ENCODE results near the gene SINHCAF. TPM values are rescaled to one million over a fixed set of nuclear protein-coding genes. Genes with fewer than 3 reads are reported as not detected.
"Not testable (repeated sequence)": the region's sequence is repeated elsewhere in the genome, so short reads cannot be mapped to it uniquely, and the experiment has no call there.

The SINHCAF gene
- total RNA-seq, 2 experiments from 2014 or later, result 159 to 160 TPM

DNA sequence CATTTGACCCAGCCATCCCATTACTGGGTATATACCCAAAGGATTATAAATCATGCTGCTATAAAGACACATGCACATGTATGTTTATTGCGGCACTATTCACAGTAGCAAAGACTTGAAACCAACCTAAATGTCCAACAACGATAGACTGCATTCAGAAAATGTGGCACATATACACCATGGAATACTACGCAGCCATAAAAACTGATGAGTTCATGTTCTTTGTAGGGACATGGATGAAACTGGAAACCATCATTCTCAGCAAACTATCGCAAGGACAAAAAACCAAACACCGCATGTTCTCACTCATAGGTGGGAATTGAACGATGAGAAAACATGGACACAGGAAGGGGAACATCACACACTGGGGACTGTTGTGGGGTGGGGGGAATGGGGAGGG, 52.2 kb downstream of the SINHCAF start:
- H3K4me1 Mint-ChIP-seq, DNase-seq, H3K27me3 Mint-ChIP-seq, H3K9me3 Mint-ChIP-seq, H3K27ac Mint-ChIP-seq, H3K4me3 Mint-ChIP-seq: not testable (repeated sequence)
- H3K36me3 Mint-ChIP-seq, result peaks cover 17% of the 10 kb centered on the region

DNA sequence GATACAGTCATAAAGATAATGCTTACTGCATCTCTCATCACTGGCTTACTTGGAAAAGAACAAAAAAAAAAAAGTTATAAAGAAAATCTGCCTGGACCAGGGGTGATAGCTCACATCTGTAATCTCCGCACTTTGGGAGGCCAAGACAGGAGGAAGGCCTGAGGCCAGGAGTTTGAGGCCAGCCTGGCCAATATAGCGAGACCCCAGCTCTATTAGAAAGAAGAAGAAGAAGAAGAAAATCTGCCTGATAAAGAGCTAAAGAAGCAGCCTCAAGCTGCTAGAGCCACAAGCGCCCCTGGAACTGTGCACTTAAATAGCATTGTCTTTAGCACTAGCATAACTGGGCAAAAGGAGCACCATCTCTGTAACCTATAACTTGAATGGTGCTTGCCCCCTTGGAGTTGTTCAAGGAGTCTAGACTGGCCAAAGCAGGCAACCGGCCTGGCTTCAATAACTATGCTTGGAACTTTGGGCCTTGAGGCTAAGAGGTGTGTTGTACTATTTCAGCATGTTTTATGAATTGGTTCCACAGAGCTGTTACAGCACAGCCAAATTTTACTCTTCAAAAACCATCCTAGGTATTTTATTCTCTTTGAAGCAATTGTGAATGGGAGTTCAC, 53.2 kb downstream of the SINHCAF start:
- no peak overlapping the region for H3K4me3 Mint-ChIP-seq
- H3K9me3 Mint-ChIP-seq, result no peaks in the 10 kb centered on the region
- H3K27ac Mint-ChIP-seq, result no peak overlapping the region
- no peaks in the 10 kb centered on the region for H3K27me3 Mint-ChIP-seq
- H3K4me1 Mint-ChIP-seq, result no peaks in the 10 kb centered on the region
- H3K36me3 Mint-ChIP-seq, result peaks cover 10% of the 10 kb centered on the region
- DNase-seq, result no peak

DNA sequence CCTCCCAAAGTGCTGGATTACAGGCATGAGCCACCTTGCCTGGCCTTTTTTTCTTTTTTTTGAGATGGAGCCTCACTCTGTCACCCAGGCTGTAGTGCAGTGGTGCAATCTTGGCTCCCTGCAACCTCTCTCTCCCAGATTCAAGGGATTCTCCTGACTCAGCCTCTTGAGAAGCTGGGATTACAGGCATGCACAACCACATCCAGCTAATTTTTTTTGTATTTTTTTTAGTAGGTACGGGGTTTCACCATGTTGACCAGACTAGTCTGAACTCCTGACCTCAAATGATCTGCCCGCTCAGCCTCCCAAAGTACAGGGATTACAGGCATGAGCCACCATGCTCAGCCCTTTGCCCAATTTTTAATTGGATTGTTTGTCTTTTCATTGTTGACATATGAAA, 58.0 kb downstream of the SINHCAF start:
- peaks cover 5% of the 10 kb centered on the region for H3K36me3 Mint-ChIP-seq
- no peaks in the 10 kb centered on the region for H3K27me3 Mint-ChIP-seq
- H3K9me3 Mint-ChIP-seq, result no peaks in the 10 kb centered on the region
- no peak overlapping the region for H3K27ac Mint-ChIP-seq
- no peak for DNase-seq
- H3K4me3 Mint-ChIP-seq, result no peak overlapping the region
- H3K4me1 Mint-ChIP-seq, result no peaks in the 10 kb centered on the region

DNA sequence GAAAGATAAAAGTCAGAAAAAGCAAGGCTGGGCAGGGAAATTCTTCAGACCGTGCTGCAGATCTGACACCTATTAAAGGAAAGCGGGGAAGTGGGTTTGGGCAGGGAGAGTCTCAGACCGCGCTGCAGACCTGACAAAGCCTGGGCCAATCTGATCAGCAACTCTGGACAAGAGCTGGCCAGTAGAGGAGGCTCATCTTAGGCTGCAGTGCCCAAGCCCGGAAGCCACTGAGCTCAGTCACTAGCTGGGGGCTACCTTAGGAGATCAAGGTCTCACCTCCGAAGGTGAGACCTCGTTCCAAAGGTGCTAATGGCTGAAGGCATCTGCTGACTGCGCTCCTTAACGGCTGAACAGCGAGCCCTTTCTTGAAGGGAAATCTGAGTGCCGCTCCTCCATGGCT, 60.2 kb downstream of the SINHCAF start:
- H3K4me1 Mint-ChIP-seq, result no peaks in the 10 kb centered on the region
- DNase-seq, result no peak
- no peaks in the 10 kb centered on the region for H3K9me3 Mint-ChIP-seq
- H3K27ac Mint-ChIP-seq, result no peak overlapping the region
- H3K36me3 Mint-ChIP-seq, result peaks cover 3% of the 10 kb centered on the region
- no peaks in the 10 kb centered on the region for H3K27me3 Mint-ChIP-seq
- H3K4me3 Mint-ChIP-seq, result no peak overlapping the region

DNA sequence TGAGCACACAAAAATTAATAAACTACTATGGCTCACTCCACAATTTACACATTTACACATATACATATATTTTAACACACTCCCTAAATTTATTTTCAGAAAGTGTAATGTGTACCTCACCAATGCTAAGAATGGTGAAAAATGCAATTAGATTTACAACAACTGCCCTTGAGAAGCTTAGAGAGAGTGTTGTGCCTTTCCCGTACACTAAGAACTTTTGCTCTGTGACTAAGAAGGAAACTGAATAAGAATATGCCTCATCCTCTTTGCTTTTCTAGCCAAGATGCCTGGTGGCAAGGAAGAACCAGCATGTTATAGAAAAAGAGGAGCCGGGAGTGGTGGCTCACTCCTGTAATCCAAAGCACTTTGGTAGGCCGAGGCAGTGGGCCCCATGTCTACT, 62.3 kb downstream of the SINHCAF start:
- Mint-ChIP-seq H3K36me3 (no peaks in the 10 kb centered on the region), H3K9me3 (no peaks in the 10 kb centered on the region), H3K4me3 (no peak overlapping the region), H3K27ac (no peak overlapping the region), H3K27me3 (no peaks in the 10 kb centered on the region), H3K4me1 (no peaks in the 10 kb centered on the region)
- no peak for DNase-seq

DNA sequence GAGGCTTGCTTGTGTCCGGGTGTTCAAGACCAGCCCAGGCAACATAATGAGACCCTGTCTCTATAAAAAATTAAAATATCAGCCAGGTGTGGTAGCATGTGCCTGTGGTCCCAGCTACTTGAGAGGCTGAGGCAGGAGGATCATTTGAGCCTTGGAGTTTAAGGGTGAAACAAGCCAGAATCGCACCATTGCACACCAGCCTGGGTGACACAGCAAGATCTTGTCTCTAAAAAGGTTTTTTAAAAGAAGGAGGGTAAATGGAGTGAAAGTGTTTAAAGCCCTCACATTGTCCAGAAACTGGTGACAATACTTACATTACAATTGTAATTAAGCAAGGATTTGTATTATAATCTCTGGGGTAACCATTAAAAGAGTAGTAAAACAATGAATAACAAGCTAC, 64.2 kb downstream of the SINHCAF start:
- no peak for DNase-seq
- no peak overlapping the region for H3K27ac Mint-ChIP-seq
- no peak overlapping the region for H3K4me3 Mint-ChIP-seq
- no peaks in the 10 kb centered on the region for H3K27me3 Mint-ChIP-seq
- no peaks in the 10 kb centered on the region for H3K9me3 Mint-ChIP-seq
- H3K36me3 Mint-ChIP-seq, result no peaks in the 10 kb centered on the region
- no peaks in the 10 kb centered on the region for H3K4me1 Mint-ChIP-seq

DNA sequence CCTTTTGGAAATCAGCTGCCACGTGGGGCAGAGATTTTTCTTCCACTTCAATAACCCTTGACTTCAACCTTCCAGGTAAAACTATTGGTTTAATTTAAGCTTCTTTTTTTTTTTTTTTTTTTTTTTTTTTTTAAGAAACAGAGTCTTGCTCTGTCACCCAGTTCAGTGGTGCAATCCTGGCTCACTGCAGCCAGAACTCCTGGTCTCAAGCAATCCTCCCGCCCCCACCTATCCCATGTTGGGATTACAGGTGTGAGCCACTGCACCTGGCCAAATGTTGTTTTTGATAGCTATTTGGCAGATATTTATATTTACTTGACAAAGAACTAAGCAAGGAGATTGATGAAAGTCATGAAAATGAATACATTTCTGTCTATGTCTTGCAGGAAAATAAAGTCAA, 65.1 kb downstream of the SINHCAF start:
- H3K27me3 Mint-ChIP-seq, result peaks cover 5% of the 10 kb centered on the region
- H3K27ac Mint-ChIP-seq, result no peak overlapping the region
- no peak for DNase-seq
- H3K36me3 Mint-ChIP-seq, result no peaks in the 10 kb centered on the region
- no peaks in the 10 kb centered on the region for H3K9me3 Mint-ChIP-seq
- H3K4me3 Mint-ChIP-seq, result no peak overlapping the region
- H3K4me1 Mint-ChIP-seq, result no peaks in the 10 kb centered on the region

DNA sequence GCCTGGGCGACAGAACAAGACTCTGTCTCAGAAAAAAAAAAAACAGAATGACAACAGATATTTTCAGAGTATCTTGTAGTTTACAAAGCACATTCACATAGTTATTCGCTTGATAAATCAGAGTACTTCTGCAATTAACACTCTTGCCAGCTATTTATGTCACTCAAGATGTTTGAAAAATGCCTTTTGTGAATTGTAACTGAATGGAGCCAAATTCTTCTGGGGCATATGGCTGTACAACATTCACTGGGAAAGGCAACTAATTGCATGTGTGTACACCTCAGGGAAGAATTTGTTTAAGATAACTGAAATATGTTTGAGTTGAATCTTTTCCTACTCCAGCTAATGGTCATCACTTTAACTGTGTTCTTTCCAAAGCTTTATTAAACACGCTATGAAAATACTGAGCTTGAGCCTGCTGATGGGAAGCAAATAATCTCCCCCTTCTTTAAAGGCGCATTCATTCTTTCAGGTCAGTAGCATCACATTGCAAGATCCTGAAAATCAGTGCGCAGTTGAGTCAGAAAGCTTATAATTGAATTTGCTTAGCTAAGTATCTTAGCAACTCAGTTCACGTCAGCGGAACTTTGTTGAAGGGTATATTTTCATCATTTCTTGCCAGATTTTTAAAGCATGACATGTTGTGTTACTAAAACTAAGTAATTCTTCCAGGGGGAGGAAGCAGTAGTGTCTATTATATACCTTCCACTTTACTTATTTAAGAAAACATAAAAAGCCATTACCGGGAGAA, 66.6 kb downstream of the SINHCAF start:
- Mint-ChIP-seq H3K4me1 (no peaks in the 10 kb centered on the region), H3K9me3 (no peaks in the 10 kb centered on the region), H3K27me3 (peaks cover 8% of the 10 kb centered on the region), H3K27ac (no peak overlapping the region), H3K4me3 (no peak overlapping the region), H3K36me3 (no peaks in the 10 kb centered on the region)
- DNase-seq, result no peak

DNA sequence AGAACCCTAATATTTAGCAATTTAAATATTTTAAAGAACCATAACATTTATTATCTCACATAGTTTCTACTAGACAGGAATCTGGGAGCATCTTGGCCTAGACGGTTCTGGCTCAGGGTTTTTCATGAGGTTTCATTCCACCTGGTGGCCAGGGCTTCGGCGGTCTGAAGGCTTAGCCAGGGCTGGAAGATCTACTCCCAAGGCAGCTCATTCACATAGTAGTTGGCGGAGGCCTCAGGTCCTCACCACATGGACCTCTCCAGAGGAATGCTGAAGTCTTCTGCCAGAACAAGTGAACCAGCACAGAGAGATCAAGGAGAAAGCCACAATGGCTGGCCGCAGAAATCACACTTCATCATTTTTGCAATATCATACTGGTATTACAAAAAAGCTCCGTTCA, 68.2 kb downstream of the SINHCAF start:
- H3K9me3 Mint-ChIP-seq, result no peaks in the 10 kb centered on the region
- no peaks in the 10 kb centered on the region for H3K4me1 Mint-ChIP-seq
- no peak overlapping the region for H3K27ac Mint-ChIP-seq
- H3K4me3 Mint-ChIP-seq, result no peak overlapping the region
- no peak for DNase-seq
- peaks cover 8% of the 10 kb centered on the region for H3K27me3 Mint-ChIP-seq
- H3K36me3 Mint-ChIP-seq, result no peaks in the 10 kb centered on the region

DNA sequence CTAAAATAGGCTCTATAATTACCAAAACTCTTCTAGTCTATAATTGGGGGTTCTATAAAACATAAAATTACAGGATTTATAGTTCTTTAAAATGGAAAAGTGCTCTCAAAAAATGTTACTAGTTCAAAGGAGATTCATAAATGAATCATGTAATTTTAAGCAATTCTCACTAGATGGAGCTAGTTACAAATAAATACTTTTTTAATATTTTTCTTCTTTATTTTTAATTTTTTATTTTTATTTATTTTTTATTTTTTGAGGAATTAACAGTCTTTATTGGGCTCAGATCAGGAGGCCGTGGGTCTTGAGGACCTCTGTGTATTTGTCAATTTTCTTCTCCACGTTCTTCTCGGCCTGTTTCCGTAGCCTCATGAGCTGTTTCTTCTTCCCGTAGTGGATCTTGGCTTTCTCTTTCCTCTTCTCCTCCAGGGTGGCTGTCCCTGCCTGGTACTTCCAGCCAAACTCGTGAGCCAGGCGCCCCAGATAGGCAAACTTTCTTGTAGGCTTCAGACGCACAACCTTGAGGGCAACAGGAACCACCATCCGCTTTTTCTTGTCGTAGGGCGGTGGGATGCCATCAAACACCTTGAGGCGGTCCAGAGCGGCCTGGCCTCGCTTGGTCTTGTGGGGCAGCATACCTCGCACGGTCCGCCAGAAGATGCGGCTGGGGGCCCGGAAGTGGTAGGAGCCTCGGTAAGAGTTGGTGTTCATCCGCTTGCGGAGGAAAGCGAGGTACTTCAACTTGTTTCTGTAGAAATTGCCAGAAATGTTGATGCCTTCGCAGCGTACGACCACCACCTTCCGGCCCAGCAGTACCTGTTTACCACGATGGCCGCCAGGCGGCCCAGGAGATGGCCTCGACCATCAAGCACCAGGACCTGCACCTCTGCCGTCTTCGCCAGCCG, 74.0 kb downstream of the SINHCAF start:
- not testable (repeated sequence) for H3K27ac Mint-ChIP-seq, H3K9me3 Mint-ChIP-seq, H3K27me3 Mint-ChIP-seq, H3K36me3 Mint-ChIP-seq, H3K4me1 Mint-ChIP-seq
- peak; percentile 6 for DNase-seq
- peak overlapping the region; percentile 57 for H3K4me3 Mint-ChIP-seq

DNA sequence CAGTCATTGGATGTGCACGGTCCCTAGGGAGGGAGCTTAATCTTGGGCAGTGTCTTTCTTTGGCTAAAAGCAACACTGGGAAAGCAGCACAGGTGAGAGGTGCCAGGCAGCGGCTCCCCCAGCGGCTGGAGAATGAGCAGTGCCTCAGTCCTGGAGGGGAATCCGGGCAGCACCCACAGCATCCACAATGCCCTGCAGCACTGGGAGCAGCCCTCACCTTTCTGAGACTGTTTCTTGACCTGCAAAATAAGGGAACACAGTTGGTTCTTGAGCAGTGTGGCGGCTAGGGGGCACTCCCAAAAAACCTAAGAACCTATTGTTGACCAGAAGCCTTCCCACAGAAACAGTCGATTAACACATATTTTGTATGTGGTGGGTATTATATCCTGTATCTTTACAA, 75.8 kb downstream of the SINHCAF start:
- Mint-ChIP-seq H3K9me3 (no peaks in the 10 kb centered on the region), H3K4me3 (no peak overlapping the region), H3K4me1 (no peaks in the 10 kb centered on the region), H3K27me3 (no peaks in the 10 kb centered on the region), H3K36me3 (no peaks in the 10 kb centered on the region), H3K27ac (no peak overlapping the region)
- no peak for DNase-seq

DNA sequence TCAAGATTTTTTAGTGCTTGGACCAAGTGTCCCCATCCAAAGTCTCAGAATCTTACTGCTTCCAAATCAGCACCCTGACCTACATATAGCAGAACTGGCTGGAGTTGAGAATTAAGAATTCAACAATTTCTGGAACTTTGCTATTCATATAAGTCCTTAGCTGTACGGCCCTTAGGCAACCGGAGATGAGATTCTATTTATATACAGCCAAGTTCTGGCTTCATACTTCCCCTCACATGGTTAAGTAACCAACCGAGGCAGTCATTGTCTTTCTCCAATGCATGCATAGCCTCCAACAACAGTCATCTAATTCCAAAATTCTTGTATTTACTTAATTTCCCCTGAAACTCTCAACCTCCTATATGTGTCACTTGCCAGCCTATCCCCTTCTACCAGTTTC, 76.6 kb downstream of the SINHCAF start:
- H3K36me3 Mint-ChIP-seq, result no peaks in the 10 kb centered on the region
- no peak overlapping the region for H3K27ac Mint-ChIP-seq
- no peaks in the 10 kb centered on the region for H3K4me1 Mint-ChIP-seq
- no peak for DNase-seq
- no peaks in the 10 kb centered on the region for H3K27me3 Mint-ChIP-seq
- no peak overlapping the region for H3K4me3 Mint-ChIP-seq
- H3K9me3 Mint-ChIP-seq, result no peaks in the 10 kb centered on the region

DNA sequence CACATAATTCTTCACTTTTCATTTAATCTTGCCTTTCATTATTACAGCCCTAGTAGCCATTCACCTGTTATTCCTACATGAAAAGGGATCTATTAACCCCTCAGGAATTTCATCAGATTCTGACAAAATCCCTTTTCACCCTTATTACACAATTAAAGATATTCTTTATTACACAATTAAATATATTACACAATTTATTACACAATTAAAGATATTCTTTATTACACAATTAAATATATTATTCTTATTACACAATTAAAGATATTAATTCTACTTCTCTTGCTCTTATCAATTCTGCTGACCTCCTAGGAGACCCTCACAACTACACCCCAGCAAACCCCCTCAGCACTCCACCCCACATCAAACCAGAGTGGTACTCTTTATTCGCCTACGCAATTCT, 77.1 kb downstream of the SINHCAF start:
- Mint-ChIP-seq H3K9me3 (no peaks in the 10 kb centered on the region), H3K27ac (no peak overlapping the region), H3K4me3 (no peak overlapping the region), H3K27me3 (no peaks in the 10 kb centered on the region), H3K36me3 (no peaks in the 10 kb centered on the region), H3K4me1 (no peaks in the 10 kb centered on the region)
- DNase-seq, result no peak

DNA sequence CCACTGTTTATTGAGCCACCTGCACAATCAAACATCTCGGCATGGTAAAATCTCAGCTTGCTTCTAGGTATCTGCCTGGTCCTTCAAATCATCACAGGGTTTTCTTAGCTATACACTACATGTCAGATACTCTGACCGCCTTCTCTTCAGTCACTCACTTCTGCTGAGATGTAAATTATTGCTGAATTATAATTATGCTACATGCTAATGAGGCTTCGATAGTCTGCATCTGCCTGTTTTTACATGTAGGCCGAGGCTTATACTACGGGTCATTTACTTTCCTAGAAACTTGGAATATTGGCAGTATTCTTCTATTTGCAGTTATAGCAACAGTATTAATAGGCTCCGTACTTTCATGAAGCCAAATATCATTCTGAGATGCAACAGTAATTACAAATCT, 77.6 kb downstream of the SINHCAF start:
- Mint-ChIP-seq H3K9me3 (no peaks in the 10 kb centered on the region), H3K4me1 (no peaks in the 10 kb centered on the region), H3K36me3 (no peaks in the 10 kb centered on the region), H3K27me3 (no peaks in the 10 kb centered on the region), H3K4me3 (no peak overlapping the region), H3K27ac (no peak overlapping the region)
- DNase-seq, result no peak

DNA sequence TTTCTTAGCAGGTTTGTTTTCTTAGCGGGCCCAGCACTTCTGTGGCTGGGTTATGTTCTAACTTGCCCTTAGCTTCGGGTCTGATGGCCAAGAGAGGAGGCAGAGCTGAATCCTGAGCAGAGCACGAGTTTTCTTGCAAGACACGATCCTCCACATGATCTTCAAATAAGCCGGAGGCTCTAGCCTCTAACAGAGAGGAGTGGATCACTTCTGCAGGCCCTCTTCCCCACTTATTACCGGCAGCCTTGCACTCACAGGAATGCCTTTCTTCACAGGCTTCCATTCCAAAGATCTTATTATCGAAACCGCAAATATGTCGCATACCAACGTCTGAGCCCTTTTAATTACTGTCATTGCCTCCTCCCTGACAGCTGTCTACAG, 79.5 kb downstream of the SINHCAF start:
- no peak overlapping the region for H3K4me3 Mint-ChIP-seq
- H3K36me3 Mint-ChIP-seq, result no peaks in the 10 kb centered on the region
- no peaks in the 10 kb centered on the region for H3K27me3 Mint-ChIP-seq
- no peaks in the 10 kb centered on the region for H3K4me1 Mint-ChIP-seq
- H3K27ac Mint-ChIP-seq, result no peak overlapping the region
- H3K9me3 Mint-ChIP-seq, result no peaks in the 10 kb centered on the region
- DNase-seq, result no peak
